ENCODE measurements around the gene RILP.

GRCh38 chr17:1661045-1661444 lies 11.4 kb upstream of the RILP start:
- TF ChIP-seq CTCF (IDR thresholded peaks at IDR 0.05; ENCODE audit: low read depth, low read length, poor library complexity, severe bottlenecking) (no peak), EZH2phosphoT487 (IDR thresholded peaks at IDR 0.05; ENCODE audit: borderline replicate concordance, low read length) (no peak)
